GM21528 (cell line): ENCODE results near the gene GRK4.

Experiments
- ATAC-seq: cut with Tn5 transposase; IDR thresholded peaks from one replicate; pipeline ENCODE4 v1.9.1; 2021; ENCODE audit warnings: mild to moderate bottlenecking, moderate library complexity; ENCODE audit not compliant: unreplicated experiment, low FRiP score

Gene GRK4

GRCh38 chr4:3087115-3087797, 123.9 kb downstream of the GRK4 start:
- no peak for ATAC-seq
